ENCODE results near the gene TNIP1.

TNIP1 gene

DNA sequence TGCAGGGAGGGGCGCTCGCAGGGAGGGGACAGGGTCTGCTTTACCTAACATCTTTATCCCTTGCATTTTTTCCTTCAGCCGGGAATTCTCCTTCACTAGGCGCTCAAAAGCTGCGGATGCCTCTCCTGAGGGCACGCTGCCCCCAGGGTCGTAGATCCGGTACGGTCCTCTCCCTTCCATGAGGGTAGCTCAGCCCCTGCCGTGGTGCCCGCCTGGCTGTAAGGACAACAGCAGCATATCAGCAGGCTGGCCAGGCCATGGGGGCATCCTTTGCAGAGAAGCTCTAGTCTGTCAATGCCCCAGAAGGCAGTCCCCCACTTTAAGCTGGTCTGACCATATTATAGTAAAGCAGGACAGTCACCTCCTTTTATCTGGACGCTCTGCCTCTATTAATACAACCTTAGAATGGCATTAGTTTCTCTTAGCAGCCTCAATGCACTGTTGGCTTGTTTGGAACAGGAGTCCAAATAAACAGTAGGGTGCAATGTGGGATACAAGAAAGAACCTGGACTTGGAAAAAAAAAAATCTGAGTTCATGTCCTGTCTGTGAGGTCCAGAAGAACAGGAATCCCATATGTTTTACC, 15.8 kb downstream of the TNIP1 start:
- no peak for DNase-seq (ENCODE audit: low read depth)

- DNase-seq (ENCODE audit: low read depth): peak; percentile 93
Measured at GRCh38 chr5:151063142-151063989, 17.5 kb downstream of the TNIP1 start.

- no peak for DNase-seq (ENCODE audit: low read depth)
Measured at GRCh38 chr5:151062405-151063141, 18.3 kb downstream of the TNIP1 start.

GRCh38 chr5:151060742-151061141, 20.1 kb downstream of the TNIP1 start:
- DNase-seq (ENCODE audit: low read depth): no peak

GRCh38 chr5:151058891-151059489, 21.8 kb downstream of the TNIP1 start:
- DNase-seq (ENCODE audit: low read depth): no peak

GRCh38 chr5:151058301-151058700, 22.5 kb downstream of the TNIP1 start:
- no peak for DNase-seq (ENCODE audit: low read depth)

- no peak for DNase-seq (ENCODE audit: low read depth)
Measured at GRCh38 chr5:151056379-151057325, 24.2 kb downstream of the TNIP1 start.

DNA sequence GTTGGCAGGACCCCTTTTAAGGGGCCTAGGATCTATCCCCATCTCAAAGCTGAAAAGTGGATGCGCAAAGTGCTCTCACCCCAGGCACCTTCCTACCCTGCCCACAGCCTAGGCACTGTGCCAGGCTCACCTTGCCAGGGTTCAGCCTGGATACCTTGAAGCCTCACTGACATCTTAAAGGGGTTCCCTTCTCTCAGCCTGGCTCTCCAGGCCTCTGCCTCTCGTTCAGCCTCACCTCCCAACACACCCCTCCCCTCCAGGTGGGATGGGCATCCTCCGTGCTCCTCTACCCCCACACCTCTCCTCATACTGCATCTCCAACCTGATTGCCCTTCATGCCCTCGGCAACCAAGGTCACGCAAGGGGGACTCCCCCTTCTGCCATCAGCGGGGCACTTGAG, 25.5 kb downstream of the TNIP1 start:
- DNase-seq (ENCODE audit: low read depth): no peak

GRCh38 chr5:151054709-151055108, 26.1 kb downstream of the TNIP1 start:
- DNase-seq (ENCODE audit: low read depth): no peak

DNA sequence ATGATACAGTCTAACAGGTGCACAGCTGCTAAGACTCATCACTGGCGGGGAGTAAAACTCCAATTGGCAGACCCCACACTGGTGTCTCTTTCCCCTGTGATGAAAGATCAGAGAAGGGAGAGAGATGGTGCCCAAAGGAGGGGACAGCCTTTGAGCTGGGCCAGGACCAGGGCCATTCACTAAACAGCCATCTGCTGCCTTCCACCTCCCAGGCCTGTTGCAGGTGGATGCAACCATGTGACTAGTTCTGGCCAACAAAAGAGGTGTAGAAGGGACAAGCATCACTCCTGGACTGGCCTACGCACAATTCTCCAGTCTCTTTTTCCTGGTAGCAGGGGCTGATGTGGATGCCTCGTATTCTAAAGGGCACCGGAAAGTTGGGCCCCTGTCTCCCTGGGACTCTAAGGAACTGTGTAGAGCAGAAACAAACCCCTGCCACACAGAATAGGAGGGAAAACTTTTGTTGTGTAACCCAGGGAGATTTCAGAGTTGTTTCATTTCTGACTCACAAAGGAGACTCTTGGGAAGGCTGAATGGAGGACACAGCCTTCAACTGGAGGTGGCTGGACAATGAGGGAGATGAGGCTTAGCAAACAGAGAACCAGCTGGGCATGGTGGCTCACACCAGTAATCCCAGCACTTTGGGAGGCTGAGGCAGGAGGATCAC, 26.9 kb downstream of the TNIP1 start:
- DNase-seq (ENCODE audit: low read depth): no peak

DNA sequence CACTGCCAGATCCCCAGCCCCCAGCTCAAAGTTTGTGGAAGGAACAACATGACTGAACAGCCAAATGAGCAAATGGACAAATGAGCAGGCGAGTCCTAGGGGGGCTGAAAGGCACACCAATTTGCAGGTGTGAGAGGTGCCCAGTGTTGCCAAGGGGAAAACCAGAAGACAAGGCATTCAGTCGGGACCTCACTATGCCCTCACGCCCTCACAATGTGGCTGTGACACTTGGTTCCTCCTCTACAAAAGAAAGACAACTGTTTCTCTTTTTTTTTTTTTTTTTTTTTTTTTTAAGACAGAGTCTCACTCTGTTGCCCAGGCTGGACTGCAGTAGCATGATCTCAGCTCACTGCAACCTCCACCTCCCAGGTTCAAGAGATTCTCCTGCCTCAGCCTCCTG, 28.0 kb downstream of the TNIP1 start:
- DNase-seq (ENCODE audit: low read depth): no peak

DNA sequence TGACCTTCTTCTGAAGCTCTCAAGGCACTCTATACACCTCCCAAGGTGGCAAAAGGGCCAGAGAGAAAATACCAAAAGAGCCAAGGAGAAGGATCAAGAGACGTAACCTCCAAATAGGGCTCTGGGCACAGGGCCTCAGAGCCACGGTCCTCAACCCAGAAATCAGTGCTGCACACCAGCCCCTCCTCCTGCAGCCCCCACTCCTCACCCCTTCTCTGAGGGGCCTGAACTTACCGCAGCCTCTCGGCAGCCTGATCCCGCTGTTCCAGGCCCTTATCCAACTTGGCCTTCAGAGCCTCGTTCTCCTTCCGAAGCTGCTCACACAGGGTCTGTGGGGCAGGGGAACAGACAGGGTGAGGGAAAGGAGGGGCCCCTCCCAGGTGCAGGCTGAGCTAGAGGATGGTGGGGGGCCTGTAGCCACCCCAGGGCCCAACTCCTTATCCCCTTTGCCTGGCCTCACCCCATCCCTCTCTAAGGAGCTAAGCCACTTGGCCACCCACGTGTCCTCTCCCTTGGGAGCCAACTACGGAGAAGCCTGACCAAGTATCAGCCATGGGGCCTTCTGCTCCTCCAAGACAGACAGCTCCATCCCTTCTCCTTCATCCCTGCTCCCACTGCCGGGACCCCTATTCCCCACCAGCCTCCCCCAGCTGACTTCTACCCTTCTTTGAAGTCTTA, 28.8 kb downstream of the TNIP1 start:
- no peak for DNase-seq (ENCODE audit: low read depth)

DNA sequence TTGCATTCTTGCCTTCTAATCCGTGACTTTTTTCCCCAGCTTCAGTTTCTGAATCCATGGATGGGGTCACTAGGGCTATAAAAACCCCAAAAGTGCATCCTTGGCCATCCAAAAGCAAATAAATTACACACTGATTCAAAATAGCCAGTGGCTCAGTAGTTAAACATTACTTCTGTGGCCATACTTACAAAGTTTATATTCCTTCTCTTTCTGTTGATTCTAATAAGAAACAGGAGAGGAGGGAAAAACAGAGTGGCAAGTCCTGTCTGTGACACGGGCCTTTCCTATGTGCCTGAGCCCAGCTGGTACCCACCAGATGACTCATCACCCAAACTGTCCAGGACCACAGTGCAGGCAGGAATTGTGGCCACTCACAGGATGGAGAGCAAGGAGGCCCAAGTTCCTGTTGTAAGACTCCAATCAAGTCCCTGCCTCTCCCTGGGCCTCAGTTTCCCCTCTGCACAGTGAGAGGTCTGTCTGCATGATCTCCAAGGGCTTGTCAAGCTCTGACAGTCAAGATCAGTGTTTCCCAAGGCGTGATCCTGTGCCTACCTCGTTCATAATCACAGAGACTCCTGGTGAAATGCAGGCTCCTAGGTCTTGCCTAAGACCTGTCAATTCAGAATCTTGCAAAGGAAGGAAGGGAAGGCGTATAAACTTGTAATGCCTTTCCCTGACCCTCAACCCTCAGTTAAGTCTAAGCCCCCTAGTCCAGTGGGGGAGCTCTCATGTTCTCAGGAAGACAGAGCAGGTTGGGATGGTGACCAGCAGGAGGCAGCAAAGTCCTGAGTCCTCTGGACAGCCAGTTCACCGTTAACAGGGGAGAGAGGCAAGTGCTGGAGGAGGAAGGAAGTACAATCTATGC, 29.5 kb downstream of the TNIP1 start:
- peak; percentile 75 for DNase-seq (ENCODE audit: low read depth)

DNA sequence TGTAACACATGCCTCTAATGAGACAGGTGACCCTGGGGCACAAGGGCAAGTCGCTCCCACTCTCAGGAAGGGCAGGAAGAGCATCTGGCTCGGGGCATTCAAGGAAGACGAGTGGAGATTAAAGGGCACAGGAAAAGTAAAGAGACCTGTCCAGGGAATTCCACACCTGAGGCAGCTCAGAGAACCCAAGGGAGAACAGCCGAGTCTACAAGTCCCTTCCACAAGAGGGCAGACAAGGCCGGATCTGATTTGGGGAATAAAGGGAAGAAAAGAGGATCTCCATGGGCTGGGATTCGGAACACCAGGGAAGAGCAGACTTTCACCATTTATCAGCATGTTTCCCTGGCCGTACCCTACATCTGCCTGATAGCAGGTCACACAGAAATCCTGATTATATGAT, 32.3 kb downstream of the TNIP1 start:
- DNase-seq (ENCODE audit: low read depth): no peak

GRCh38 chr5:151047814-151048425, 32.9 kb downstream of the TNIP1 start:
- no peak for DNase-seq (ENCODE audit: low read depth)

GRCh38 chr5:151042453-151043093, 38.3 kb downstream of the TNIP1 start:
- no peak for DNase-seq (ENCODE audit: low read depth)

DNA sequence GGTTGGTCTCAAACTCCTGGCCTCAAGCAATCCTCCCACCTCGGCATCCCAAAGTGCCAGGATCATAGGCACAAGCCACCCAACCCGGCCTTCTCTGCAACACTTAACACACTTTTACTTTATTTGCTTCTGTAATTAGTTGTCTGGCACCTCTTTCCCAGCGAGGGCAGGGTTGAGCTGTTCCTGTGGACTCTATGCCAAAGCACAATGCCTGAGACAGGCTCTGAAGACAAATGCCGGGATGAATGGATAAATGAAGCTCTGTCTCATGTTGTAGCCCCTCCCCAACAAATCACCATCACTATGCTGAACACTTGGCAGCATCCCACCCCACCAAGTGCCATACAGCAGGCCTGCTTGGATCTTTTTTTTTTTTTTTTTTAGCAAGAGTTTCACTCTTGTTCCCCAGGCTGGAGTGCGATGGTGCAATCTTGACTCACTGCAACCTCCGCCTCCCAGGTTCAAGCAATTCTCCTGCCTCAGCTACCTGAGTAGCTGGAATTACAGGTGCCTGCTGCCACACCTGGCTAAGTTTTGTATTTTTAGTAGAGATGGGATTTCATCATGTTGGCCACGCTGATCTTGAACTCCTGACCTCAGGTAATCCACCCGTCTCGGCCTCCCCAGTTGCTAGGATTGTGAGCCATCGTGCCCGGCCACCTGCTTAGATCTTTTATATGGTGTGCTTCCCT, 39.1 kb downstream of the TNIP1 start:
- DNase-seq (ENCODE audit: low read depth): no peak

Data from iris pigment epithelial cell (primary cell).